GM12891 (cell line): ENCODE measurements around the gene MICAL3.

Experiments used
- POLR2A ChIP-seq: IDR thresholded peaks from 2 replicates; pipeline ENCODE4 v1.6.1; 2011; ENCODE audit warnings: low read depth, low read length, control low read depth
- POLR2AphosphoS5 ChIP-seq: IDR thresholded peaks from 2 replicates; pipeline ENCODE4 v1.6.1; 2011; ENCODE audit warnings: low read depth, low read length, control low read depth
- POU2F2 ChIP-seq: IDR thresholded peaks from 2 replicates; pipeline ENCODE4 v1.6.1; 2011; ENCODE audit warnings: low read depth, mild to moderate bottlenecking, control low read depth, low read length, moderate library complexity
- TAF1 ChIP-seq: IDR thresholded peaks from 2 replicates; pipeline ENCODE4 v1.6.1; 2011; ENCODE audit warnings: low read depth, low read length, control low read depth

GRCh38 chr22:17802822-17803221 is 221.5 kb downstream of the MICAL3 start:
- TF ChIP-seq TAF1 (no peak), POLR2AphosphoS5 (no peak; the same call in 1 of the 2 replicates), POLR2A (no peak), POU2F2 (no peak)
